T47D (cell line): ENCODE measurements around the gene TXNRD1.

ENCODE experiments used
- DNase-seq, 2 experiments: peaks; one replicate each; pipeline versions ENCODE4 v3.0.0 to v3.0.0-alpha.2; 2011 to 2012; ENCODE audit warnings: low read depth in 1 of 2, low spot score in 1 of 2
- JUND ChIP-seq: IDR thresholded peaks from 2 replicates; pipeline ENCODE4 v1.6.1; 2012; ENCODE audit warnings: low read depth
- in situ Hi-C: cut with HindIII; loops from 2 replicates; pipeline ENCODE4 v1.10.0; 2016; ENCODE audit warnings: low sequenced_read_pairs, low pct_unique_long_range_greater_than_20kb

TXNRD1 gene

GRCh38 chr12:104342147-104342546, 126.6 kb downstream of the TXNRD1 start:
- DNase-seq: no peak
- no peak for TF ChIP-seq JUND
- in situ Hi-C loops: no loop called here

- TF ChIP-seq JUND: no peak
- DNase-seq: peak in 1 of 2 experiments; percentile 31
- in situ Hi-C loops: no loop called here
These were observed 127.2 kb downstream of the TXNRD1 start for GRCh38 chr12:104342635-104343249.

- no peak for TF ChIP-seq JUND
- DNase-seq: no peak
- in situ Hi-C loops: no loop called here
These were observed 129.1 kb downstream of the TXNRD1 start for GRCh38 chr12:104344682-104345081.

GRCh38 chr12:104345234-104346066, 129.9 kb downstream of the TXNRD1 start:
- no peak for TF ChIP-seq JUND
- no peak for DNase-seq
- in situ Hi-C loops: no loop called here

DNA sequence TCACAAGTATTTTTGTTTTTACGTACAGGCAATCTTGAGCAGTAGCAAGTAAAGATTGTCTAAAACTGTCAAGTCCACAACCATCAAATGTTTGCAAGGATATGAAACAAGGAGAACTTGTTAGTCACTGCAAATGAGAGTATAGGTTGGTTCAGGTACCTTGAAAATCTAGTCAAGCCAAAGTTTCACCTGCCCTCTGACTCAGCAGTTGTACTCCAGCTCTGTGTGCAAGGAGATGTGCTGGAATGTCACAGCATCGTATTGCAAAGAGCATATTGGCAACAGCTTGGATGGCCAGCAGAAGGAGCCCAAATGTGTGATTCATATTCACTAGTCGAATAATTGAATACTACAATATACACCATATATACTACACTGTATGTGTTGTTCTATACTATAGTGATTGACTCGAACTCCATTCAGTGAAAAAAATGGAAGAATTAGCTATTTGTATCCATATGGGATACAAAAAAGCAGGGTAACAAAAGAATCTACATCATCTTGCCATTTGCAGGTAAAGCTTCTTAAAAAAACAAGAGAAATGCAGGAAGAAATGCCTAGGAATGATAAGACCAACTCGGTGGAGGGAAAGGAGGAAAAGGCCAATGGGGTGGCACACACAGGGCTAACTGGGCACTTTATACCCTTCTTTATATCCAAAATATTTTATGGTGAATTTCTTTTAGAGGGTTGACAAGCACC, 131.9 kb downstream of the TXNRD1 start:
- DNase-seq: peak in 1 of 2 experiments; percentile 73
- in situ Hi-C loops: no loop called here
- no peak for TF ChIP-seq JUND

DNA sequence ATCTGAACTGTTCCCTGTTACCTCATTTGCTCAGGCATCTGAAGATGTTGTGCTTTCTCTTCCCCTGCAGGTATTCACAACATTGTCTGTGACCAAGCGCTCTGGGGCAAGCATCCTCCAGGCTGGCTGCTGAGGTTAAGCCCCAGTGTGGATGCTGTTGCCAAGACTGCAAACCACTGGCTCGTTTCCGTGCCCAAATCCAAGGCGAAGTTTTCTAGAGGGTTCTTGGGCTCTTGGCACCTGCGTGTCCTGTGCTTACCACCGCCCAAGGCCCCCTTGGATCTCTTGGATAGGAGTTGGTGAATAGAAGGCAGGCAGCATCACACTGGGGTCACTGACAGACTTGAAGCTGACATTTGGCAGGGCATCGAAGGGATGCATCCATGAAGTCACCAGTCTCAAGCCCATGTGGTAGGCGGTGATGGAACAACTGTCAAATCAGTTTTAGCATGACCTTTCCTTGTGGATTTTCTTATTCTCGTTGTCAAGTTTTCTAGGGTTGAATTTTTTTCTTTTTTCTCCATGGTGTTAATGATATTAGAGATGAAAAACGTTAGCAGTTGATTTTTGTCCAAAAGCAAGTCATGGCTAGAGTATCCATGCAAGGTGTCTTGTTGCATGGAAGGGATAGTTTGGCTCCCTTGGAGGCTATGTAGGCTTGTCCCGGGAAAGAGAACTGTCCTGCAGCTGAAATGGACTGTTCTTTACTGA, 132.9 kb downstream of the TXNRD1 start:
- in situ Hi-C loops: no loop called here
- TF ChIP-seq JUND: no peak
- DNase-seq: no peak

- no peak for DNase-seq
- in situ Hi-C loops: no loop called here
- TF ChIP-seq JUND: no peak
These were observed 133.5 kb downstream of the TXNRD1 start for GRCh38 chr12:104348994-104349494.

DNA sequence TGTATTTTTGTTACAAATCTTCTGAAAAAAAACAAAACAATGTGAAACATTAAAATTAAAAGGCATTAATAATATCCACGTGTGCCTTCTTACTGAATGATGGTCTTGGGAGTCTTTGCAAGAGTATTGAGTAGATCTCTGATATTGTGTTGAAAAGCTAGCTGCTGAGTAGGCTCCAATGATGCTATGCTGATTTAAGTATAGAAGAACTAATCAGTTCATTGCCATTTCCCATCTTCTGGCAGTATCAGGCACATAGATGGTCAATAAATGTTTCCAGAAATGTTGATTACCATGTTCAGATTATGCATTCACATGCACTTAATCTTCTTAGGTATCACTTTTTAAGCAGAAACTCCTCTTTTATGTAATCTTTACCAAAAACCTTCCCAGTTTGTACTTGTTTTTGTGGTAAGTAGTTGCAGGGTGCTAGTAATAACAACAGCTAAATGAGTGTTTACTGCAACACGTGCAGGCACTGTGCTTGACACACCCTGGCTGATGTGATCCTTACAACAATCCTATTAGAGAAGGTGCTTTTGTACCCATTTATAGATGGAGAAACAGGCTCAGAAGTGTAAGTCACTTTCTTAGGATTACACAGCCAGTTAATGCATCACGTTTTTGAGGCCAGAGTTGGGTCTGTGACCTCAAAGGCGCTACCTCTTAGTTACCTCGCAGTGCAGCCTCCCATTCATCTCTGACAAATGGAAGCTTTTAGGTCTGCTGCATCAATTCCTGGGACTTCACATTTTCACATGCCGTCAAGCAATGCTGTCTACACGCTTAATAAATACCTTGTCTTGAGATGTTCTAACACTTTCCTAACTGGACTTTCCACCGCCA, 134.9 kb downstream of the TXNRD1 start:
- no peak for TF ChIP-seq JUND
- in situ Hi-C loops: no loop called here
- DNase-seq: no peak

DNA sequence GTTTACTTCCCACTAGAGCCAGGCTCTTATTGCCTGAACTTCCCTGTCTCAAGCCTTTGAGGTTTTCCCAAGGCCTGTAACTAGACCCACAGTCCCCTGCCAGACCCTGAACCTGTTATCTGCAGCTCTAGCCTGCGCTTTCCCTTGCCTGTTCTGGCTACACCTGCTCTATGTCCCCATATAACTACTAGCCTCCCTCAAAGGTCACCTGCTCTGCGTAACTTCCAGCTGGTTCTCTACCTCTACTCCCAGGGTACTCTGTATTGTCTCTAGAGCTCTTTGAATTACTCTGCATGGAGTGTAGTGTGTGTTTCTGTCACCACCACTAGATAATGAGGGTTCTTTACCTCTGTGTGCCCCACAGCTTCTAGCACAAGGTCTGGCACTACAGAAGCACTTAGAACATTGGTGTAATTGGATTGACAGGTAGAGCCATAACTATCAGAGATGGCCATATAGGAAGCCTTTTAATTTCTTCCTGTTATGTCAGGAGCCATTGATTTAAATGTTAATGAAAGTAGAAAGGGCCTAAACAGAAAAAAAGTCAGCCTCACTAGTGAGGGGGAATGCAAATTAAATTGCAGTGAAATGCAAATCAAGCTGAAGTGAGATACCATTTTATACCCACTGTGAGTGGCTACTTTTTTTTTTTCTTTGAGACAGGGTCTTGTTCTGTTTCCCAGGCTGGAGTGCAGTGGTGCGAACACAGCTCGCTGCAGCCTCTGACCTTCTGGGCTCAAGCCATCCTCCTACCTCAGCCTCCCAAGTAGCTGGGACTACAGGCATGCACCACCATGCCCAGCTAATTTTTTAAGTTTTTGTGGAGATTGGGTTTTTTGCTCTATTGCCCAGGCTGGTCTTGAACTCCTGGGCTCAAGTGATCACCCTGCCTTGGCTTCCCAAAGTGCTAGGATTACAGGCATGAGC, 135.7 kb downstream of the TXNRD1 start:
- in situ Hi-C loops: no loop called here
- no peak for TF ChIP-seq JUND
- DNase-seq: no peak

GRCh38 chr12:104352106-104352713, 136.6 kb downstream of the TXNRD1 start:
- DNase-seq: no peak
- no peak for TF ChIP-seq JUND
- in situ Hi-C loops: no loop called here
